Fibroblast of lung (primary cell): Measurements from ENCODE around the gene SIT1.

Source experiments
- EZH2 ChIP-seq: IDR thresholded peaks from 2 replicates; pipeline ENCODE4 v1.5.1; 2012; ENCODE audit warnings: low read length, control low read depth, mild to moderate bottlenecking; ENCODE audit errors: missing control alignments
- TF ChIP-seq, protein P1 (sequence below), 2 donors: IDR thresholded peaks in 1 of 2; conservative IDR thresholded peaks in 1 of 2; 1 replicate in 1 of 2; 2 replicates in 1 of 2; pipeline ENCODE4 v1.5.1; 2011 to 2012; ENCODE audit warnings: low read length in 2 of 2, control low read depth in 1 of 2, inconsistent platforms in 1 of 2, low read depth in 1 of 2, mild to moderate bottlenecking in 1 of 2

- TF ChIP-seq, protein P1, sequence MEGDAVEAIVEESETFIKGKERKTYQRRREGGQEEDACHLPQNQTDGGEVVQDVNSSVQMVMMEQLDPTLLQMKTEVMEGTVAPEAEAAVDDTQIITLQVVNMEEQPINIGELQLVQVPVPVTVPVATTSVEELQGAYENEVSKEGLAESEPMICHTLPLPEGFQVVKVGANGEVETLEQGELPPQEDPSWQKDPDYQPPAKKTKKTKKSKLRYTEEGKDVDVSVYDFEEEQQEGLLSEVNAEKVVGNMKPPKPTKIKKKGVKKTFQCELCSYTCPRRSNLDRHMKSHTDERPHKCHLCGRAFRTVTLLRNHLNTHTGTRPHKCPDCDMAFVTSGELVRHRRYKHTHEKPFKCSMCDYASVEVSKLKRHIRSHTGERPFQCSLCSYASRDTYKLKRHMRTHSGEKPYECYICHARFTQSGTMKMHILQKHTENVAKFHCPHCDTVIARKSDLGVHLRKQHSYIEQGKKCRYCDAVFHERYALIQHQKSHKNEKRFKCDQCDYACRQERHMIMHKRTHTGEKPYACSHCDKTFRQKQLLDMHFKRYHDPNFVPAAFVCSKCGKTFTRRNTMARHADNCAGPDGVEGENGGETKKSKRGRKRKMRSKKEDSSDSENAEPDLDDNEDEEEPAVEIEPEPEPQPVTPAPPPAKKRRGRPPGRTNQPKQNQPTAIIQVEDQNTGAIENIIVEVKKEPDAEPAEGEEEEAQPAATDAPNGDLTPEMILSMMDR (conservative IDR thresholded peaks at IDR 0.05 in 1 of 2, IDR thresholded peaks at IDR 0.05 in 1 of 2; ENCODE audit: low read depth in 1 of 2, low read length in 2 of 2) = peak; percentile 63 to 77
- TF ChIP-seq EZH2 = no peak
Measured at GRCh38 chr9:35611230-35611797, 39.4 kb downstream of the SIT1 start.
